Sigmoid colon (tissue), 7 donors: ENCODE data around the gene TNFRSF25. TPM values are rescaled to one million over a fixed set of nuclear protein-coding genes. Genes with fewer than 3 reads are reported as not detected.

ENCODE experiments used
- DNase-seq: peaks from one replicate; pipeline ENCODE4 v3.0.0-alpha.2; 2019
- H3K27ac ChIP-seq, 4 donors: fragments of 200-600 bp; sonication (generic); one replicate each; pipeline ENCODE4 v1.5.1; 2016 to 2019; ENCODE audit warnings: mild to moderate bottlenecking in 1 of 4
- H3K27me3 ChIP-seq, 3 donors: fragments of 200-600 bp; sonication (generic); one replicate each; pipeline ENCODE4 v1.5.1; 2019; ENCODE audit warnings: mild to moderate bottlenecking in 1 of 3
- H3K36me3 ChIP-seq, 4 donors: fragments of 200-600 bp; sonication (generic); one replicate each; pipeline ENCODE4 v1.5.1; 2016 to 2019
- H3K4me1 ChIP-seq, 4 donors: fragments of 200-600 bp; sonication (generic); one replicate each; pipeline ENCODE4 v1.5.1; 2017 to 2019
- H3K4me3 ChIP-seq, 4 donors: fragments of 200-600 bp; sonication (generic); one replicate each; pipeline ENCODE4 v1.5.1; 2017 to 2019; ENCODE audit warnings: mild to moderate bottlenecking in 2 of 4, moderate library complexity in 1 of 4
- H3K9me3 ChIP-seq, 4 donors: fragments of 200-600 bp in 3 of 4; sonication (generic) in 3 of 4; one replicate each; pipeline versions ENCODE4 v1.5.1 to v1.6.1; 2013 to 2019
- EP300 ChIP-seq, 4 donors: sonication (generic); formaldehyde crosslinking; IDR thresholded peaks; one replicate each; pipeline ENCODE4 v1.6.1; 2017; ENCODE audit warnings: antibody characterized with exemption in 4 of 4
- POLR2A ChIP-seq, 2 donors: fragments of 450-650 bp; IDR thresholded peaks; one replicate each; pipeline ENCODE4 v1.6.1; 2016; ENCODE audit warnings: antibody characterized with exemption in 2 of 2, mild to moderate bottlenecking in 2 of 2, moderate library complexity in 2 of 2
- POLR2AphosphoS5 ChIP-seq, 4 donors: sonication (generic); formaldehyde crosslinking; IDR thresholded peaks; one replicate each; pipeline ENCODE4 v1.6.1; 2017; ENCODE audit warnings: antibody characterized with exemption in 4 of 4
- WGBS, 2 donors: extraction: QIAGEN DNeasy Blood & Tissue Kit; methylation state at CpG; one replicate each; pipeline ENCODE4 v1.1.7; 2013; 5-methylcytosine and 5-hydroxymethylcytosine counted together
- intact Hi-C: fragments of 100-400 bp; cut with DNase I; formaldehyde crosslinking; loops from one replicate; pipeline ENCODE4 v1.15.1; 2023
- polyA plus RNA-seq, 3 donors: library from polyadenylated mRNA; stranded (reverse); fragments of 200-250 nt; gene quantifications; one replicate each; pipeline ENCODE4 v1.2.3, GENCODE V29; 2013
- total RNA-seq, 4 donors: library from RNA; depleted of rRNA; stranded (reverse); fragments of >200 nt; gene quantifications; one replicate each; pipeline ENCODE4 v1.1.0, GENCODE V29; 2016
- TF ChIP-seq, protein P1 (sequence below), 4 experiments: fragments of 450-650 bp in 3 of 4; fragments of 200-600 bp in 1 of 4; IDR thresholded peaks; one replicate each; pipeline ENCODE4 v1.5.1; 2016 to 2019; ENCODE audit warnings: antibody characterized with exemption in 4 of 4, mild to moderate bottlenecking in 3 of 4, moderate library complexity in 2 of 4
- donor health status: healthy with polysubstance abuse.
- donor health status: Bipolar disorder and iron deficiency.
- donor health status: healthy.

Gene TNFRSF25
- total and polyA plus RNA-seq, 7 donors: 2.5 to 65.9 (median 6.8) TPM

- Histone ChIP-seq H3K4me1 (peaks cover 0 to 5% (median 0%) of the 10 kb centered on the region in 4 donors), H3K27ac (no peak overlapping the region), H3K9me3 (no peaks in the 10 kb centered on the region), H3K36me3 (peaks cover 0 to 5% (median 0%) of the 10 kb centered on the region in 4 donors), H3K4me3 (no peak overlapping the region), H3K27me3 (no peaks in the 10 kb centered on the region)
- intact Hi-C loops: no loop called here
- TF ChIP-seq EP300 (IDR thresholded peaks at IDR 0.05) (no peak), POLR2A (IDR thresholded peaks at IDR 0.05) (no peak), POLR2AphosphoS5 (IDR thresholded peaks at IDR 0.05) (no peak)
- TF ChIP-seq, protein P1, sequence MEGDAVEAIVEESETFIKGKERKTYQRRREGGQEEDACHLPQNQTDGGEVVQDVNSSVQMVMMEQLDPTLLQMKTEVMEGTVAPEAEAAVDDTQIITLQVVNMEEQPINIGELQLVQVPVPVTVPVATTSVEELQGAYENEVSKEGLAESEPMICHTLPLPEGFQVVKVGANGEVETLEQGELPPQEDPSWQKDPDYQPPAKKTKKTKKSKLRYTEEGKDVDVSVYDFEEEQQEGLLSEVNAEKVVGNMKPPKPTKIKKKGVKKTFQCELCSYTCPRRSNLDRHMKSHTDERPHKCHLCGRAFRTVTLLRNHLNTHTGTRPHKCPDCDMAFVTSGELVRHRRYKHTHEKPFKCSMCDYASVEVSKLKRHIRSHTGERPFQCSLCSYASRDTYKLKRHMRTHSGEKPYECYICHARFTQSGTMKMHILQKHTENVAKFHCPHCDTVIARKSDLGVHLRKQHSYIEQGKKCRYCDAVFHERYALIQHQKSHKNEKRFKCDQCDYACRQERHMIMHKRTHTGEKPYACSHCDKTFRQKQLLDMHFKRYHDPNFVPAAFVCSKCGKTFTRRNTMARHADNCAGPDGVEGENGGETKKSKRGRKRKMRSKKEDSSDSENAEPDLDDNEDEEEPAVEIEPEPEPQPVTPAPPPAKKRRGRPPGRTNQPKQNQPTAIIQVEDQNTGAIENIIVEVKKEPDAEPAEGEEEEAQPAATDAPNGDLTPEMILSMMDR (IDR thresholded peaks at IDR 0.05): no peak
- no peak for DNase-seq
- 22 to 75% methylated on average over 5 of the region's 5 CpGs for WGBS, 2 donors
Observed at GRCh38 chr1:6476483-6476882, 10.5 kb upstream of the TNFRSF25 start.

- TF ChIP-seq POLR2AphosphoS5 (IDR thresholded peaks at IDR 0.05): no peak
- TF ChIP-seq, protein P1 (IDR thresholded peaks at IDR 0.05): peak; percentile 51 to 88 (median 81)
- no peak for TF ChIP-seq EP300 (IDR thresholded peaks at IDR 0.05)
- no peak for TF ChIP-seq POLR2A (IDR thresholded peaks at IDR 0.05)
- DNase-seq: no peak
- no peak overlapping the region for H3K27ac ChIP-seq
- no peaks in the 10 kb centered on the region for H3K9me3 ChIP-seq
- WGBS, 2 donors: 12 to 29% methylated on average over 33 of the region's 33 CpGs
- peaks cover 0 to 5% (median 0%) of the 10 kb centered on the region in 4 donors for H3K4me1 ChIP-seq
- no peak overlapping the region for H3K4me3 ChIP-seq
- H3K36me3 ChIP-seq: peaks cover 0 to 6% (median 0%) of the 10 kb centered on the region in 4 donors
- no peaks in the 10 kb centered on the region for H3K27me3 ChIP-seq
- intact Hi-C loops: no loop called here
Observed at GRCh38 chr1:6475381-6476133, 9.6 kb upstream of the TNFRSF25 start.

- WGBS, 2 donors: 40 to 69% methylated on average over 13 of the region's 13 CpGs
- H3K9me3 ChIP-seq: no peaks in the 10 kb centered on the region
- peaks cover 0 to 5% (median 0%) of the 10 kb centered on the region in 4 donors for H3K4me1 ChIP-seq
- peaks cover 0 to 14% (median 0%) of the 10 kb centered on the region in 4 donors for H3K36me3 ChIP-seq
- no peak overlapping the region for H3K27ac ChIP-seq
- intact Hi-C loops: no loop called here
- H3K4me3 ChIP-seq: no peak overlapping the region
- TF ChIP-seq POLR2A (IDR thresholded peaks at IDR 0.05): no peak
- TF ChIP-seq, protein P1 (IDR thresholded peaks at IDR 0.05): no peak
- no peak for TF ChIP-seq POLR2AphosphoS5 (IDR thresholded peaks at IDR 0.05)
- TF ChIP-seq EP300 (IDR thresholded peaks at IDR 0.05): no peak
- no peak for DNase-seq
- no peaks in the 10 kb centered on the region for H3K27me3 ChIP-seq
Observed at GRCh38 chr1:6474815-6475282, 8.9 kb upstream of the TNFRSF25 start.

- no peak for DNase-seq
- Histone ChIP-seq H3K9me3 (no peaks in the 10 kb centered on the region), H3K4me3 (no peak overlapping the region), H3K27ac (no peak overlapping the region), H3K36me3 (peaks cover 0 to 19% (median 0%) of the 10 kb centered on the region in 4 donors), H3K27me3 (no peaks in the 10 kb centered on the region), H3K4me1 (peaks cover 0 to 5% (median 0%) of the 10 kb centered on the region in 4 donors)
- intact Hi-C loops: no loop called here
- WGBS, 2 donors: 23 to 65% methylated on average over 33 of the region's 33 CpGs
- no peak for TF ChIP-seq POLR2AphosphoS5 (IDR thresholded peaks at IDR 0.05)
- TF ChIP-seq, protein P1 (IDR thresholded peaks at IDR 0.05): no peak
- TF ChIP-seq POLR2A (IDR thresholded peaks at IDR 0.05): no peak
- TF ChIP-seq EP300 (IDR thresholded peaks at IDR 0.05): no peak
Observed at GRCh38 chr1:6473974-6474814, 8.2 kb upstream of the TNFRSF25 start.
